Stimulated activated CD8-positive, alpha-beta memory T cell treated with anti-CD3 and anti-CD28 coated beads, Interleukin-4, amount 100 ng/mL, for 4 hours (primary cell): ENCODE measurements around the gene TRAM2.
"Not testable (repeated sequence)": the region's sequence is repeated elsewhere in the genome, so short reads cannot be mapped to it uniquely, and the experiment has no call there.

ENCODE experiments used
- DNase-seq, 2 donors: peaks; one replicate each; pipeline ENCODE4 v3.0.0-alpha.2; 2020; ENCODE audit warnings: low read depth in 2 of 2, low spot score in 1 of 2

TRAM2 gene

GRCh38 chr6:52495922-52496321 is 80.9 kb downstream of the TRAM2 start:
- DNase-seq = no peak

DNA sequence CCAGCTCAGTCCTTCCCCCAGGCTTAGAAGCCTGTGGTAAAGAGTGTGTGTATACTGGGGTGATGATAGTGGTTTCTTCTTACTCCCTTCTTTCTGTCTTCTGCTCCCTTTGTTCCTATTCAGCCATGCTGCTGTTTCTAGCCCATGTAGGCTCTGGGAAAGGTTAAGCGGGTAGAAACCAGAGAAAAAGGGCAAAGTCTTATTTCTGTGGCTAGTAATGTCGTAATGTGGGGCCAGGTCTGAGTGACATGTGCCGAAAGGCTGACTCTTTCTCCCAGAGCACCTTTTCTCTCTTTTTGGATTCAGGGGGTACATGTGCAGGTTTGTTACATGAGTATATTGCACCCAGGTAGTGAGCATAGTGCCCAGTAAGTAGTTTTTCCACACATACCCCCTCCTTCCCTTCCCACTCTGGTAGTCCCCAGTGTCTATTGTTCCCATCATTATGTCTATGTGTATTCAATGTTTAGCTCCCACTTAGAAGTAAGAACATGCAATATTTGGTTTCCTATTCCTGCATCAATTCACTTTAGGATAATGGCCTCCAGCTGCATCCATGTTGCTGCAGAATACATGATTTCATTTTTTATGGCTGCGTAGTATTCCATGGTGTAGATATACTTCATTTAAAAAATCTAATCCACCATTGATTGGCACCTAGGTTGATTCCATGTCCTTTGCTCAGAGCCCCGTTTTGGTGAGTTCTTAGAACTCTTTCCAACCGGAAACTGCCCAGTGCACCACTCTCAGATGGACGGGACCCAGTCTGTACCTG is 82.4 kb downstream of the TRAM2 start:
- no peak for DNase-seq

DNA sequence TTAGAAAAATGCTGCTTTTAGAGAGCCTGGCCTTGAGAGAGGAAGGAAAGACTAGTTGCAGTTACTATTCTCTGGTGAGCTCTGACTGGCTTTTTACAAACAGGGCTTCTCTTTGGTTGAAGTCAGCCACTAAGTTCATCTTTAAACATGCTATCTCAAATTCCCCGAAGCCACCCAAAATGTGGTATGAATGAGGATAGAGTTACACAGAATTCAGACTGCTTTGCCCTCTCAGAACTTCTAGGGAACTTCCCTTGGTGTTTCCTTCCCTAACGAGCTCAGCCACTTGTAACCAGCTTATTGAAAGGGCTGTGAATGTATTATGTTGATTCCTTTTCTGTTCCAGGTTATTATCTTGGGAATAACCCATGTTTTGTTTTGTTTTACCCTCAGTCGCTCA is 83.2 kb downstream of the TRAM2 start:
- no peak for DNase-seq

GRCh38 chr6:52491203-52492069 is 85.4 kb downstream of the TRAM2 start:
- no peak for DNase-seq

GRCh38 chr6:52489881-52490280 is 87.0 kb downstream of the TRAM2 start:
- DNase-seq = no peak

GRCh38 chr6:52483671-52484003 is 93.2 kb downstream of the TRAM2 start:
- no peak for DNase-seq

- DNase-seq = no peak
These were observed 93.8 kb downstream of the TRAM2 start for GRCh38 chr6:52482903-52483670.

DNA sequence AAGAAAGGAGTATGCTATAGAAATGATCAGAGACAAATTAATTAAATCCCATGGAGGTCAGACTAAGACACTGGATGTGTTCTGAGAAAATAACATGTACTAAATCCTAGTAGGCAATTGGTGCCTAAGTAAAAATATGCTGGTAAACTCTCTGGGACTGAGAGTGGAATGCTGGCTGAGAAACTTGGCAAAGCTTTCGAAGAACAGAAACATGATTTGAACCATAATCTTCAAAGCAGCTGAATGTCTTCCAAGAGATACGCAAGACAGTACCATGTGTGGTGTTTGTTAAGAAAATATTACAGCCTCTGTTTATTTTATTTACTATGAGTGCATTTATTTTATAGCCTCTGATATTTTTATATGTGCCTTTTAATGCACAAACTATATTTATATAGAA is 101.6 kb downstream of the TRAM2 start:
- no peak for DNase-seq

DNA sequence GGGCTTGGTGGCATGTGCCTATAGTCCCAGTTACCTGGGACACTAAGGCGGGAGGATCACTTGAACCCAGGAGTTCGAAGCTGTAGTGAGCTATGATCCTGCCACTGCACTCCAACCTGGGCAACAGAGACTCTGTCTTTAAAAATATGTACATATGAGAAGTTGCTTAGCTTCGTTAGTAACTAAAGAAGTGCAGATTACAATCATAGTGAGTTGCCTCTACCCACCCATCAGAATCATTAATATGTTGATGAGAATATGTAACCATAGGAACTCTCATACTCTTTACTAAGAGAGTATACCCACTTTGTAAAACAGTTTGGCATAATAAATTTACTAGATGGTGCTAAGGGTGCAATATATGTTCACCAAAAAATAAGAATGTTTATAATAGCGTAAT is 102.7 kb downstream of the TRAM2 start:
- no peak for DNase-seq

GRCh38 chr6:52461194-52461593 is 115.7 kb downstream of the TRAM2 start:
- DNase-seq = not testable (repeated sequence)

- no peak for DNase-seq
These were observed 119.8 kb downstream of the TRAM2 start for GRCh38 chr6:52457096-52457495.

- DNase-seq = no peak
These were observed 122.3 kb downstream of the TRAM2 start for GRCh38 chr6:52454556-52454955.
